ENCODE measurements around the gene AKAP1. TPM values are rescaled to one million over a fixed set of nuclear protein-coding genes. Genes with fewer than 3 reads are reported as not detected.

AKAP1 gene
- total RNA-seq, 1 experiment from 2014 or later: 22.2 TPM

DNA sequence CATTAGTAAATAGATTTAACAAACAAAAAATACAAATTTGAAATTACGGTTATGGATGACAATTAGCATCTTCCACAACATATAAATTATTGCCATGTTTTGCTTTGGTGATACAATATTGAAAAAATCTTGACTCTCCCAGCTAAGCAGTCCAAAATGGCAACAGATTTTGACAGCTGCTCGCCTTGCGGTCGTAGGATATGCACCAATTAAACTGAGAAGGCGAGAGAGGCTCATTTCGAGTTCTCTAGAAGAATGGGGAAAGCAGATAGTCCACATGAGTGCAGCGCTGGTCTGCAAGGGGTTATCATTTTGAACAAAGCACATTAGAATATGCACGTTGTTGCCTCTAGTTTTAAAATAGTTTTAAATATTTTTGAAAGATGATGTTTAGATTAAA lies 55.3 kb downstream of the AKAP1 start:
- Histone ChIP-seq H3K9me3 (replicated peaks) (no peaks in the 10 kb centered on the region), H3K4me3 (no peak overlapping the region), H3K27me3 (no peaks in the 10 kb centered on the region), H3K27ac (peak overlapping the region; percentile 31), H3K36me3 (no peaks in the 10 kb centered on the region), H3K4me1 (peaks cover 20% of the 10 kb centered on the region)
- peak; percentile 64 to 80 for DNase-seq

DNA sequence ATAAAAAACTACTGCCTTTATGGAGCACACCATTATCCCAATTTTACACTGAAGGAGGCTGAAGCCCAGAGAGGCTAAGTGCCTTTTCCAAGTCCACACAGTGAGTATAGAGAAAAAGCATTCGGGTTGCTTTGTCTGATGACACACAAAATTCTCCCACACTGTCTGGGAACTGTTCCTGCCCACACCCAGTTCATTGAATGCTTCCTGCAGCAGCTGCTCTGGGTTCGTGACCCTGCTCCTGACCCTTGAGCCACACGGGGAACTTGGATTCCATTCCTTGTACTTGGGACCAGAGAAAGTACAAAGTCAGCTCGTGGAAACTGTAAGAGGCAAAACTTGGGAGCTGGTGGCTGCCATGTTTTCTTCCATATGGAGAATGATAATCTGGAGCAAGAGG lies 57.9 kb downstream of the AKAP1 start:
- Histone ChIP-seq H3K27me3 (no peaks in the 10 kb centered on the region), H3K4me1 (peaks cover 18% of the 10 kb centered on the region), H3K36me3 (no peaks in the 10 kb centered on the region), H3K4me3 (no peak overlapping the region), H3K27ac (peak overlapping the region; percentile 11), H3K9me3 (replicated peaks) (no peaks in the 10 kb centered on the region)
- peak; percentile 57 to 60 for DNase-seq

DNA sequence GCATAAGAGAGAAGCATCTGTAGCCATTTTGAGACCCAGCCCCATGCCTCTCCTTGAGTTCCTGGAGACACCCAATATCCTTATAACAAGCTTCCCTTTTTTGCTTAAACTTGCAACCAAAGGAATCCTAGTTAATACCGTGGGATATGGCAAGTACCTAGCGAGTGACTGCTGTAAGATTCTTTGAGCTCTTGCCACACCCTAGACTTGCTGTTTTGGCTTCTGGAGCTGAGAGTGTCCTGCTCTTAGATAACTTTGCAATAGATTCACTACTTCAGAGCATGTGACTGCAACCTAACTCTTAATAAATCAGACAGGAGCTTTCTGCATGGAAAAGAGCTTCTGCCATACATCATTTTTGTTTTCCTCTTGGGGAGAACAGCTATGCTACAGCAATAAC lies 58.3 kb downstream of the AKAP1 start:
- H3K9me3 ChIP-seq (replicated peaks): no peaks in the 10 kb centered on the region
- no peak overlapping the region for H3K4me3 ChIP-seq
- no peak for DNase-seq
- H3K27ac ChIP-seq: peak overlapping the region; percentile 11
- H3K36me3 ChIP-seq: no peaks in the 10 kb centered on the region
- H3K27me3 ChIP-seq: no peaks in the 10 kb centered on the region
- peaks cover 18% of the 10 kb centered on the region for H3K4me1 ChIP-seq

DNA sequence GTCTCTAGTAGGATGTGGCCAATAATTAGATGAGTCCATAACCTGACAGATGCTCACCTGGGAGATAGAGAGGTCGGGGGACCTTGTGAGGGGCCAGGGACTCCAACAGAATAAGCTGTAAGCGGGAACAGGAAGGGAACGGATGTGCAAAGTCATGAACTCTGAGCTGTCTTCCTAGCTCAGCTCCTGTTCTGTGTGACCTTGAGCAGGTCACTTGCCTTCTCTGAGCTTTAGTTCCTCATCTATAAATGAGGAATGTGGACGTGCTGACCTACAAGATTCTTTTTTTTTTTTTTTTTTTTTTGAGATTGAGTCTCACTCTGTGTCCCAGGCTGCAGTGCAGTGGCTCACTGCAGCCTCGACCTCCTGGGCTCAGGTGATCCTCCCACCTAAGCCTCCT lies 58.9 kb downstream of the AKAP1 start:
- H3K4me3 ChIP-seq: no peak overlapping the region
- H3K4me1 ChIP-seq: peaks cover 18% of the 10 kb centered on the region
- DNase-seq: no peak
- no peak overlapping the region for H3K27ac ChIP-seq
- H3K27me3 ChIP-seq: no peaks in the 10 kb centered on the region
- no peaks in the 10 kb centered on the region for H3K9me3 ChIP-seq (replicated peaks)
- H3K36me3 ChIP-seq: no peaks in the 10 kb centered on the region

DNA sequence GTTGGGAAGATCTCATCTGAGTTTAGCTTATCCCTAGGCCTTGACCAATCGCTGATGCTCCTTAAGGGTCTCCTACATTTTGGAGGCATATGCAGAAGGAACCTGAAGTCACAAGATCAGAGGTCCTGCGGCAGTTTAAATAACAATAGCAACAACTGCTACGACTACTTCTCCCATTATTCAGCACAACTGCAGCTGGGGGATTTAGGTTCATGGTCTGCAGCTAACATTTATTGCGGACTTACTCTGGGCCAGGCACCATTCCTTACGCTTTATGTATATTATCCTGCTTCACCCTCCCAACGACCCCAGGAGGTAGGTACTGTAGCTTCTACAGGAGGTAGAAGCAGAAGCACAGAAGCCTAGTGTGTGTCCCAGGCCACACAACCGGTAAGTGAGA lies 59.5 kb downstream of the AKAP1 start:
- Histone ChIP-seq H3K4me1 (peaks cover 18% of the 10 kb centered on the region), H3K4me3 (no peak overlapping the region), H3K27me3 (no peaks in the 10 kb centered on the region), H3K27ac (no peak overlapping the region), H3K9me3 (replicated peaks) (no peaks in the 10 kb centered on the region), H3K36me3 (no peaks in the 10 kb centered on the region)
- no peak for DNase-seq

DNA sequence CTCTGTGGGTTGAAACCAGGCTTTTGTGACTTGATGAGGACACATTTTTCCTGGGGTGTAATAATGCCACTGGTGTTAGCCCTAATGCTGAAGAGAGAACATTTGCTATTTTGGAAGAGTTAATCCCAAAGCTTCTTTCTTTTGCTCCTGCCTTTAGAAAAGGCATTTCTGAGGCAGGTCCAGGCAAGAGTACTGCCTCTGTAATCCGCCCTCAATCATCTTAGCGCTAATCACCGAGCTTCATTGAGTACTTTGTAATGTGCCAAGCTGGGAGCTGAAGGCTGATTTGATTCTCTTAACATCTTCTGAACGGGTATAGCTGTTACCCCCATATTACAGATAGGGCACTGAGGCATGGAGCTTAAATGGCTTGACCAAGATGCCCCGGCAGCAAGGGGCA lies 60.3 kb downstream of the AKAP1 start:
- no peak for DNase-seq
- Histone ChIP-seq H3K36me3 (no peaks in the 10 kb centered on the region), H3K27me3 (no peaks in the 10 kb centered on the region)

DNA sequence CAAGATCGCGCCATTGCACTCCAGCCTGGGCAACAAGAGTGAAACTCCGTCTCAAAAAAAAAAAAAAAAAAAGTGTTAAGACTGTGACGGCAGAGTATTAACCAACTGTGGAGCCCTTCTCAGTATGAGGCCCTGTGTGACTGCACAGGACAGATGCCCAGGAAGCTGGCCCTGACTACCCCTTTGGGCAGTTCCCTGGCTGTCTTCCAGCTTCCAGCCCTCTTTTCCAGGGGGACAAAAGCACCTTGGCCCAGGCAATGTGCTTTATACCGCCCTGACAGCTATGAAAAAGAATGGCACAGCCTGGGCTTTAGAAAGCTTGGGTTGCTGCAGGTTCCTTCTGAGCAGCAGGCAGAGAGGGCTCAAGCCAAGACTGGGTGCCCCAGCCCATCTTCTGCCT lies 61.2 kb downstream of the AKAP1 start:
- H3K4me3 ChIP-seq: no peak overlapping the region
- no peak overlapping the region for H3K27ac ChIP-seq
- no peaks in the 10 kb centered on the region for H3K36me3 ChIP-seq
- DNase-seq: no peak
- no peaks in the 10 kb centered on the region for H3K9me3 ChIP-seq (replicated peaks)
- peaks cover 13% of the 10 kb centered on the region for H3K4me1 ChIP-seq
- no peaks in the 10 kb centered on the region for H3K27me3 ChIP-seq

More for the DNA sequence above, 60.3 kb downstream of the AKAP1 start:
- Histone ChIP-seq H3K27ac (no peak overlapping the region), H3K4me3 (no peak overlapping the region), H3K9me3 (replicated peaks) (no peaks in the 10 kb centered on the region), H3K4me1 (peaks cover 18% of the 10 kb centered on the region)

DNA sequence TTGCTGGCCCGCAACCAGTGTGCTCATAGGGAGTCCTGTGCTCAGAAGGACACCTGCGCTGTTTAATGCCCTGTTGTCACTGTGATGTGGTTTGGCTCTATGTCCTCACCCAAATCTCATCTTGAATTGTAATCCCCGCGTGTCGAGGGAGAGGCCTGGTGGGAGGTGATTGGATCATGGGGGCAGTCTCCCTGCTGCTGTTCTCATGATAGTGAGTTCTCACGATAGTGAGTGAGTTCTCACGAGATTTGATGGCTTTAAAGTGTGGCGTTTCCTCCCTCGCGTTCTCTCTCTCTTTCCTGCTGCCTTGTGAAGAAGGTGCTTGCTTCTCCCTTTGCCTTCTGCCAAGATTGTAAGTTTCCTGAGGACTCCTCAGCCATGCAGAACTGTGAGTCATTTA lies 66.8 kb downstream of the AKAP1 start:
- DNase-seq: no peak
- no peaks in the 10 kb centered on the region for H3K27me3 ChIP-seq
- no peaks in the 10 kb centered on the region for H3K9me3 ChIP-seq (replicated peaks)
- no peaks in the 10 kb centered on the region for H3K4me1 ChIP-seq
- no peaks in the 10 kb centered on the region for H3K36me3 ChIP-seq
- H3K27ac ChIP-seq: no peak overlapping the region
- H3K4me3 ChIP-seq: no peak overlapping the region

DNA sequence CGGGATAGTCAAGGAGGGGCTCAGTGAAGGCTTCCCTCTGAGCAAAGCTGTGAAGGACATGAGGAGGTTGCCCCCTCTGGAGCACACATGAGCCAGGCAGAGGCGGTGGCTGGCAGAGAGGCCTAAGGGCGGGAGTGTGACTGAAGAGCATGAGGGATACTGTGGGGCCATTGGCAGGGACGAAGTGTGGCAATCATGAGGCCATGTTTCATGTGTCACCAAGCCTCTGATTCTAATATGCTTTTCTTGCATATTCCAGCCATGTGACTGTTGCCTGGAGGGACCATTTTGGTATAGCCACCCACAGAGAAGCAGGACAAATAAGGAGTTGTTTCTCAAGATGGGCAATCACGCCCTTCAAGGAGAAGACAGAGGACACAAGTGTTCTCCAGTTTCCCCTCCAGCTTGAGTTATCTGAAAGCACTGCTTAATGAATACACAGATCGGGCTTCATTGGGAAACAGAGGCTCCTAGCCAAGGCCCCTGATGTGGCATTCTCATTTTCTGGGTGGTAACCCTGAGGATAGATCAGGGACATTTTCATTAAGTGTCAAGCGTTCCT lies 68.0 kb downstream of the AKAP1 start:
- H3K27me3 ChIP-seq: no peaks in the 10 kb centered on the region
- H3K9me3 ChIP-seq (replicated peaks): no peaks in the 10 kb centered on the region
- no peak overlapping the region for H3K27ac ChIP-seq

DNA sequence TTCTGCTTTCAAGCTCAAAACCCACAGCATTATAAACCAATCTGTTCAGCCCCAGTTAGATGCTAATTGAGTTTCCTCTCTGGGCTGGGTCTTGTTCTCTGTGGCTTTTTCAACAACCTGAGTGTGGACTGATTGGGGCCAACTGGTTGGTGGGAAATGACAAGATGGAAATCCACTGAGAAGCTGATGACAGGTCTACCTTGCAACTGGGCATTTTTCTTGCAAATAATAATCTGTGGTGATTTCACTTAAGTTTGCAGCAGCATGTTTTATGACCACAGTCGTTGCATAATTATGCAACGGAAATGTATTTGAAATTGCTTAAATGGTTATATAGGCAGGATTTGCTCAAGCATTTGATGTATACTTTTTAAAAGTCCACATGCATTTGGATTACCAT lies 69.9 kb downstream of the AKAP1 start:
- H3K27me3 ChIP-seq: no peaks in the 10 kb centered on the region
- H3K36me3 ChIP-seq: no peaks in the 10 kb centered on the region
- no peaks in the 10 kb centered on the region for H3K9me3 ChIP-seq (replicated peaks)
- H3K4me3 ChIP-seq: no peak overlapping the region
- H3K27ac ChIP-seq: no peak overlapping the region
- peaks cover 18% of the 10 kb centered on the region for H3K4me1 ChIP-seq
- DNase-seq: no peak

More for the DNA sequence above, 68.0 kb downstream of the AKAP1 start:
- Histone ChIP-seq H3K4me3 (no peak overlapping the region), H3K36me3 (no peaks in the 10 kb centered on the region), H3K4me1 (peaks cover 4% of the 10 kb centered on the region)
- no peak for DNase-seq

DNA sequence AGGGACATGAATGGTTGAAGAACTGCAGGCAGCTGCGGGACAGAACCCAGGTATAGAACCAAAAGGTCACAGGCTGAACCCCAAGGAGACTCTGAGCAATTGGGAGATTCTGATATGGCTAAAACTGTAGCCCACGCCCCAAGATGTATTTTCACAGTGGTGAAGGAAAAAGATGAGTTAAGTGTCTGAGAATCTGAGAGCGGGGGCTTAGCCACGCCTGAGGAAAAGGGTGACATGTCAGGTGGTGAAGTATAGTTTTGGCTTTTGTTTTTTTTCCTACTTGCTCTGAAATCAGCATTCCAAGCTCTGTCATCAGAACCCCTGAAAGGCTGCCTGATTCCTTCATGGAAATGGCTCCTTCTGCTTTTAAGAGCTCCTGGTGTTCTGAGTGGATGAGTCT lies 73.3 kb downstream of the AKAP1 start:
- Histone ChIP-seq H3K4me3 (no peak overlapping the region), H3K4me1 (peaks cover 18% of the 10 kb centered on the region), H3K36me3 (no peaks in the 10 kb centered on the region), H3K9me3 (replicated peaks) (peaks cover 5% of the 10 kb centered on the region; the same call in 1 of the 2 replicates), H3K27ac (peak overlapping the region; percentile 65), H3K27me3 (no peaks in the 10 kb centered on the region)
- DNase-seq: peak; percentile 22 to 29

DNA sequence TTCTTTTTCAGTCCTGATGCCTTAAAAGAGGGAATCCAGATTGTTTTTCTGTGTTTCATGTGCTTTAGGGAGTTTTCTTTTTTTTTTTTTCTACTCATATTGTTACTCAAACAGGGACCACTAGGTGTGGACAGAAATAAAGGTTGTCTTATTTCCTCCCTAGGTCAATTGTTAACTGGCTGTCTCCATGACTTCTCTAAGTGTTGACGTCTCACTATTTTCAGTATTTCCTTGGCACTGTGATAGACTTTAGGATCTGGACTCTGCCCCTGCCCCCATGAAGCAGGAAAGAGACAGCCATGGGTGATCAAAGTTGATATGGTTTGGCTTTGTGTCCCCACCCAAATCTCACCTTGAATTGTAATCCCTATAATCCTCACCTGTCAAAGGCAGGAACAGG lies 73.7 kb downstream of the AKAP1 start:
- peaks cover 5% of the 10 kb centered on the region; the same call in 1 of the 2 replicates for H3K9me3 ChIP-seq (replicated peaks)
- H3K4me3 ChIP-seq: no peak overlapping the region
- H3K27ac ChIP-seq: peak overlapping the region; percentile 65
- no peak for DNase-seq
- no peaks in the 10 kb centered on the region for H3K36me3 ChIP-seq
- H3K4me1 ChIP-seq: peaks cover 18% of the 10 kb centered on the region
- no peaks in the 10 kb centered on the region for H3K27me3 ChIP-seq

DNA sequence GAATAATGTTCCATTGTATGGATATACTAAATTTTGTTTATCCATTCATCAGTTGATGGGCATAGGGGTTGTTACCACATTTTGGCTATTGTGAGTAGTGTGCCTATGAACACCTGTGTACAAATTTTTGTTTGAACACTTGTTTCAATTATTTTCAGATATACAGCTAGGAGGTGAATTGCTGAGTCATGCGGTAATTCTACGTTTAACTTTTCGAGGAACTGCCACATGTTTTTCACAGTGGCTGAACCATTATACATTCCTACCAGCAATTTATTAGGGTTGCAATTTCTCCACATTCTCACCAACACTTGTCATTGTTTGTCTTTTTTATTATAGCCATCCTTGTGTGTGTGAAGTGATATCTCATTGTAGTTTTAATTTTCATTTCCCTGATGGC lies 75.6 kb downstream of the AKAP1 start:
- Histone ChIP-seq H3K36me3 (no peaks in the 10 kb centered on the region), H3K4me3 (no peak overlapping the region), H3K9me3 (replicated peaks) (peaks cover 5% of the 10 kb centered on the region; the same call in 1 of the 2 replicates), H3K27ac (no peak overlapping the region), H3K27me3 (no peaks in the 10 kb centered on the region), H3K4me1 (peaks cover 18% of the 10 kb centered on the region)
- no peak for DNase-seq

DNA sequence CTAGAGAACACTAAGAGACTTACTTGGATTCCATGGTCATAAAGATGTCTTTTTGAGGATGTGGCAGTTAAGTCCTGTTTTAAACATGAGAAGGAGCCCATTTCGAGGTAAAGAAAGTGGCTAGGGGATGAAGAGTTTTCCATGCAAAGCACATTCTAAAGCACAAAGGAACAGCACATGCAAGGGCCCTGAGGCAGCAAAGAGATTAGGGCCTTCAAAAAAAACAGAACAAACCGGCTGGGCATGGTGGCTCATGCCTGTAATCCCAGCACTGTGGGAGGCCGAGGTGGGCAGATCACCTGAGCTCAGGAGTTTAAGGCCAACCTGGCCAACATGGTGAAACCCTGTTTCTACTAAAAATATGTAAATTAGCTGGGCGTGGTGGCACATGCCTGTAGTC lies 79.8 kb downstream of the AKAP1 start:
- H3K4me1 ChIP-seq: no peaks in the 10 kb centered on the region

DNA sequence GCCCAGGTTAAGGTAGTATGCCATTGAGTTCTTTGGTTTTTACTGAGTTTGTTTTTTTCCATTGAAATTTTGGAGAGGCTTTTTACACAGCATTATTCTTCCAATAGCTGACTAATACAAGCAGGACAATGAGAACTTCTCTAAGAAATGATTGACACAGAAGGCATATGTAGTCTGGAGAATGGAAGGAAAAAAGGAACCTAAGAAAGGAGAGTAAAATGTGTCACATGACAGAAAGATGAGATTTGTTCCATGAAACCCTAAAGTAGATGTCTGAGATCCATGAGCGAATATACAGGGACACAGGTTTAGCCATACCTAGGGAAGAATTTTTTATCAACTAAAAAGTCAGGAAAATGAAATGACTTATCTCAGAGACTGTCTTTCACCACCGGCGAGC lies 80.7 kb downstream of the AKAP1 start:
- Histone ChIP-seq H3K27ac (no peak overlapping the region), H3K4me3 (no peak overlapping the region), H3K9me3 (replicated peaks) (no peaks in the 10 kb centered on the region), H3K36me3 (no peaks in the 10 kb centered on the region), H3K4me1 (no peaks in the 10 kb centered on the region), H3K27me3 (no peaks in the 10 kb centered on the region)
- DNase-seq: no peak

More for the DNA sequence above, 79.8 kb downstream of the AKAP1 start:
- H3K27me3 ChIP-seq: no peaks in the 10 kb centered on the region
- H3K4me3 ChIP-seq: no peak overlapping the region
- DNase-seq: no peak
- peaks cover 5% of the 10 kb centered on the region; the same call in 1 of the 2 replicates for H3K9me3 ChIP-seq (replicated peaks)
- no peaks in the 10 kb centered on the region for H3K36me3 ChIP-seq
- no peak overlapping the region for H3K27ac ChIP-seq

DNA sequence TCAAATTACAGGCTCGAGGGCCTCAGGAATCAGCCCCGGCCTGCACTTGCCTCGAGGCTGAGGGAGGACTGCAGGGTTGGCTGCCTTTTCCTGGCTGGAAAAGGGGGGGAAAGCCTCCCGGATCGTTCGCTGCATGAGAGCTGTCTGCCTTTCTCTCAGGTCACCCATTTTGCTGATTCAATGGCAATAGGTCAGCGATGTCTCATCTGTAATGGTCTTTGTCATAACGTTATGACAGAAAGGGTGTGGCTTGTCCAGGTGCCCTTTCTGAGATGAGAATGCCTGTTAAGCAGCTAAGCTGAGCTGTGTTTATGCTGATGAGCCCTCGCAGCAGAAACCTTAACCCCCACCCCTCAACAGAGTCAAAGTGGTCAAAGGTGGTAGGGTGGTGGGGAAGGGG lies 81.8 kb downstream of the AKAP1 start:
- DNase-seq: peak in 1 of 2 experiments; percentile 26
- H3K27ac ChIP-seq: no peak overlapping the region
- no peaks in the 10 kb centered on the region for H3K27me3 ChIP-seq
- H3K4me3 ChIP-seq: no peak overlapping the region
- H3K36me3 ChIP-seq: no peaks in the 10 kb centered on the region
- H3K9me3 ChIP-seq (replicated peaks): no peaks in the 10 kb centered on the region
- H3K4me1 ChIP-seq: peaks cover 9% of the 10 kb centered on the region; the same call in 1 of the 2 replicates
